HEK293 (cell line): ENCODE results near the gene ANKRD11.

Source experiments
- CTCF ChIA-PET: fragments of 350-600 bp; formaldehyde crosslinking; extraction: SDS; loops from one replicate; lab custom pipeline; 2021; ENCODE audit warnings: antibody characterized with exemption; lab: Yijun Ruan, JAX
- POLR2A ChIA-PET: fragments of 300-600 bp; formaldehyde crosslinking; extraction: SDS; loops from one replicate; lab custom pipeline; 2020; ENCODE audit warnings: antibody characterized with exemption, inconsistent platforms; lab: Yijun Ruan, JAX
- H3K27ac ChIP-seq: fragments of 200-500 bp; sonication (Bioruptor generic); 2 replicates; pipeline ENCODE4 v1.5.1; 2014; ENCODE audit warnings: low read depth, low read length, control low read depth, inconsistent platforms; ENCODE audit errors: extremely low read depth
- H3K36me3 ChIP-seq, 2 experiments: fragments of 200-500 bp in 1 of 2; sonication (Bioruptor generic) in 1 of 2; 1 replicate in 1 of 2; 2 replicates in 1 of 2; pipeline ENCODE4 v1.5.1; 2014 to 2017; ENCODE audit warnings: inconsistent platforms in 2 of 2, low read length in 2 of 2; ENCODE audit not compliant: control insufficient read depth in 2 of 2, insufficient read depth in 1 of 2
- H3K4me1 ChIP-seq: fragments of 200-500 bp; sonication (Bioruptor generic); 2 replicates; pipeline ENCODE4 v1.5.1; 2014; ENCODE audit warnings: mild to moderate bottlenecking, low read length, inconsistent platforms; ENCODE audit not compliant: control insufficient read depth, insufficient read depth
- H3K4me3 ChIP-seq: 2 replicates; pipeline ENCODE4 v1.5.1; 2011; ENCODE audit warnings: low read depth, mild to moderate bottlenecking, control low read depth, low read length, moderate library complexity
- H3K9me3 ChIP-seq: fragments of 200-500 bp; sonication (Bioruptor generic); 2 replicates; pipeline ENCODE4 v1.5.1; 2014; ENCODE audit warnings: low read depth, low read length, inconsistent platforms; ENCODE audit not compliant: control insufficient read depth, insufficient read depth
- ELK4 ChIP-seq: IDR thresholded peaks from 2 replicates; pipeline ENCODE4 v1.6.1; 2011; ENCODE audit warnings: mild to moderate bottlenecking, low read depth, low read length, borderline replicate concordance
- GLI4 ChIP-seq: fragments of 450-650 bp; formaldehyde crosslinking; IDR thresholded peaks from 2 replicates; pipeline ENCODE4 v1.5.1; 2016; ENCODE audit warnings: missing biosample characterization, missing genetic modification characterization
- GLIS1 ChIP-seq: fragments of 450-650 bp; formaldehyde crosslinking; IDR thresholded peaks from 2 replicates; pipeline ENCODE4 v1.5.1; 2016; ENCODE audit warnings: missing biosample characterization, missing genetic modification characterization
- GLIS2 ChIP-seq: fragments of 450-650 bp; formaldehyde crosslinking; IDR thresholded peaks from 2 replicates; pipeline ENCODE4 v1.5.1; 2016; ENCODE audit warnings: missing biosample characterization, missing genetic modification characterization
- HOXD13 ChIP-seq: sonication (generic); formaldehyde crosslinking; IDR thresholded peaks from 2 replicates; pipeline ENCODE4 v1.8.0; 2022; ENCODE audit warnings: missing genetic modification reagents, borderline replicate concordance
- IKZF3 ChIP-seq: fragments of 450-650 bp; IDR thresholded peaks from 2 replicates; pipeline ENCODE4 v1.5.0; 2018; ENCODE audit warnings: missing biosample characterization, mild to moderate bottlenecking, missing genetic modification characterization, moderate library complexity
- SP7 ChIP-seq: fragments of 450-650 bp; formaldehyde crosslinking; IDR thresholded peaks from 2 replicates; pipeline ENCODE4 v1.5.1; 2016; ENCODE audit warnings: missing biosample characterization, missing genetic modification characterization
- TSHZ1 ChIP-seq: fragments of 450-650 bp; formaldehyde crosslinking; IDR thresholded peaks from 2 replicates; pipeline ENCODE4 v1.5.1; 2016; ENCODE audit warnings: missing biosample characterization, missing genetic modification characterization, borderline replicate concordance
- ZBTB21 ChIP-seq: fragments of 450-650 bp; formaldehyde crosslinking; IDR thresholded peaks from 2 replicates; pipeline ENCODE4 v1.5.1; 2017; ENCODE audit warnings: missing biosample characterization, missing genetic modification characterization
- ZBTB8A ChIP-seq: fragments of 450-650 bp; formaldehyde crosslinking; IDR thresholded peaks from 2 replicates; pipeline ENCODE4 v1.5.1; 2016; ENCODE audit warnings: missing biosample characterization, missing genetic modification characterization
- ZFP69B ChIP-seq: fragments of 450-650 bp; formaldehyde crosslinking; IDR thresholded peaks from 2 replicates; pipeline ENCODE4 v1.5.1; 2016; ENCODE audit warnings: missing biosample characterization, missing genetic modification characterization
- ZNF121 ChIP-seq: fragments of 450-650 bp; formaldehyde crosslinking; IDR thresholded peaks from 2 replicates; pipeline ENCODE4 v1.5.1; 2016; ENCODE audit warnings: missing biosample characterization, missing genetic modification characterization
- ZNF19 ChIP-seq: fragments of 450-650 bp; formaldehyde crosslinking; IDR thresholded peaks from 2 replicates; pipeline ENCODE4; 2016; ENCODE audit warnings: missing biosample characterization, missing genetic modification characterization, low read depth
- ZNF2 ChIP-seq: fragments of 450-650 bp; formaldehyde crosslinking; IDR thresholded peaks from 2 replicates; pipeline ENCODE4 v1.5.1; 2016; ENCODE audit warnings: missing biosample characterization, missing genetic modification characterization
- ZNF211 ChIP-seq: fragments of 450-650 bp; formaldehyde crosslinking; IDR thresholded peaks from 2 replicates; pipeline ENCODE4 v1.5.1; 2016; ENCODE audit warnings: low read depth, missing biosample characterization, missing genetic modification characterization
- ZNF404 ChIP-seq: fragments of 450-650 bp; formaldehyde crosslinking; IDR thresholded peaks from 2 replicates; pipeline ENCODE4 v1.5.1; 2017; ENCODE audit warnings: missing biosample characterization, missing genetic modification characterization
- ZNF513 ChIP-seq: fragments of 450-650 bp; IDR thresholded peaks from 2 replicates; pipeline ENCODE4 v1.5.1; 2018; ENCODE audit warnings: missing biosample characterization, missing genetic modification characterization
- ZNF558 ChIP-seq: fragments of 450-650 bp; formaldehyde crosslinking; IDR thresholded peaks from 2 replicates; pipeline ENCODE4 v1.5.1; 2016; ENCODE audit warnings: missing biosample characterization, missing genetic modification characterization
- ZNF645 ChIP-seq: fragments of 450-650 bp; formaldehyde crosslinking; IDR thresholded peaks from 2 replicates; pipeline ENCODE4; 2016; ENCODE audit warnings: missing biosample characterization, missing genetic modification characterization
- ZNF707 ChIP-seq: fragments of 450-650 bp; formaldehyde crosslinking; IDR thresholded peaks from 2 replicates; pipeline ENCODE4 v1.5.1; 2016; ENCODE audit warnings: missing biosample characterization, missing genetic modification characterization
- ZNF776 ChIP-seq: fragments of 450-650 bp; formaldehyde crosslinking; IDR thresholded peaks from 2 replicates; pipeline ENCODE4 v1.5.0; 2017; ENCODE audit warnings: missing biosample characterization, missing genetic modification characterization, borderline replicate concordance
- ZNF792 ChIP-seq: fragments of 450-650 bp; formaldehyde crosslinking; IDR thresholded peaks from 2 replicates; pipeline ENCODE4 v1.5.1; 2016; ENCODE audit warnings: missing biosample characterization, missing genetic modification characterization
- ZSCAN4 ChIP-seq: fragments of 450-650 bp; formaldehyde crosslinking; IDR thresholded peaks from 2 replicates; pipeline ENCODE4 v1.5.1; 2017; ENCODE audit warnings: missing biosample characterization, missing genetic modification characterization

Gene ANKRD11

GRCh38 chr16:89472711-89473075 is 17.7 kb downstream of the ANKRD11 start:
- ChIA-PET CTCF (no interaction called here), POLR2A (no interaction called here)
- Histone ChIP-seq H3K9me3 (no peaks in the 10 kb centered on the region), H3K27ac (no peak overlapping the region), H3K4me3 (no peak overlapping the region), H3K4me1 (peaks cover 14% of the 10 kb centered on the region), H3K36me3 (peaks cover 0 to 3% of the 10 kb centered on the region in 2 experiments; a peak in 2 of 3 replicates)
- TF ChIP-seq ZNF776 (no peak), HOXD13 (CRISPR knock-in tag) (no peak), ZNF404 (no peak), ZBTB21 (tag by site-specific recombination) (no peak), ZNF707 (tag by site-specific recombination) (no peak), ZNF2 (no peak), ZNF121 (peak; percentile 87), ZNF792 (tag by site-specific recombination) (no peak), ELK4 (no peak), IKZF3 (tag by site-specific recombination) (no peak), ZNF19 (no peak), TSHZ1 (no peak), GLIS2 (no peak), ZSCAN4 (tag by site-specific recombination) (no peak), ZNF211 (tag by site-specific recombination) (no peak), ZBTB8A (tag by site-specific recombination) (peak; percentile 58), ZNF645 (tag by site-specific recombination) (no peak), GLI4 (no peak), SP7 (tag by site-specific recombination) (peak; percentile 56), GLIS1 (tag by site-specific recombination) (peak; percentile 50; the same call in 1 of the 2 replicates), ZFP69B (no peak), ZNF558 (tag by site-specific recombination) (no peak)

GRCh38 chr16:89467382-89467781 is 23.0 kb downstream of the ANKRD11 start:
- ChIA-PET CTCF (no interaction called here), POLR2A (no interaction called here)

More at GRCh38 chr16:89467382-89467781, 23.0 kb downstream of the ANKRD11 start:
- Histone ChIP-seq H3K27ac (no peak overlapping the region), H3K9me3 (no peaks in the 10 kb centered on the region), H3K36me3 (peaks cover 0 to 3% of the 10 kb centered on the region in 2 experiments; a peak in 2 of 3 replicates), H3K4me3 (no peak overlapping the region), H3K4me1 (peaks cover 8% of the 10 kb centered on the region; the same call in 1 of the 2 replicates)
- TF ChIP-seq ZNF121 (peak; percentile 89), ZNF513 (tag by site-specific recombination) (no peak)
